DOHH2 (cell line): ENCODE data around the gene DNAJC5G.

Experiments used
- CTCF ChIP-seq: fragments of 200-600 bp; sonication (generic); IDR thresholded peaks from one replicate; pipeline ENCODE4 v1.5.1; 2014; ENCODE audit warnings: antibody characterized with exemption, mild to moderate bottlenecking, low read depth, low read length; ENCODE audit not compliant: poor library complexity, severe bottlenecking
- EZH2phosphoT487 ChIP-seq: fragments of 200-600 bp; sonication (generic); IDR thresholded peaks from 2 replicates; pipeline ENCODE4 v1.6.1; 2017; ENCODE audit warnings: borderline replicate concordance, mild to moderate bottlenecking, antibody characterized with exemption, low read length, moderate library complexity, mixed read lengths

GRCh38 chr2:27236626-27237025 is 38.6 kb upstream of the DNAJC5G start:
- TF ChIP-seq EZH2phosphoT487 (no peak), CTCF (no peak)
